GM20431 (cell line): ENCODE data around the gene PDXK.
"Not testable (repeated sequence)": the region's sequence is repeated elsewhere in the genome, so short reads cannot be mapped to it uniquely, and the experiment has no call there.

Source experiments
- in situ Hi-C: fragments of 300-500 bp; cut with MseI, MboI; formaldehyde crosslinking; loops from one replicate; pipeline ENCODE4 v1.15.0; 2020; ENCODE audit warnings: low sequenced_read_pairs; ENCODE audit not compliant: unreplicated experiment

Gene PDXK

DNA sequence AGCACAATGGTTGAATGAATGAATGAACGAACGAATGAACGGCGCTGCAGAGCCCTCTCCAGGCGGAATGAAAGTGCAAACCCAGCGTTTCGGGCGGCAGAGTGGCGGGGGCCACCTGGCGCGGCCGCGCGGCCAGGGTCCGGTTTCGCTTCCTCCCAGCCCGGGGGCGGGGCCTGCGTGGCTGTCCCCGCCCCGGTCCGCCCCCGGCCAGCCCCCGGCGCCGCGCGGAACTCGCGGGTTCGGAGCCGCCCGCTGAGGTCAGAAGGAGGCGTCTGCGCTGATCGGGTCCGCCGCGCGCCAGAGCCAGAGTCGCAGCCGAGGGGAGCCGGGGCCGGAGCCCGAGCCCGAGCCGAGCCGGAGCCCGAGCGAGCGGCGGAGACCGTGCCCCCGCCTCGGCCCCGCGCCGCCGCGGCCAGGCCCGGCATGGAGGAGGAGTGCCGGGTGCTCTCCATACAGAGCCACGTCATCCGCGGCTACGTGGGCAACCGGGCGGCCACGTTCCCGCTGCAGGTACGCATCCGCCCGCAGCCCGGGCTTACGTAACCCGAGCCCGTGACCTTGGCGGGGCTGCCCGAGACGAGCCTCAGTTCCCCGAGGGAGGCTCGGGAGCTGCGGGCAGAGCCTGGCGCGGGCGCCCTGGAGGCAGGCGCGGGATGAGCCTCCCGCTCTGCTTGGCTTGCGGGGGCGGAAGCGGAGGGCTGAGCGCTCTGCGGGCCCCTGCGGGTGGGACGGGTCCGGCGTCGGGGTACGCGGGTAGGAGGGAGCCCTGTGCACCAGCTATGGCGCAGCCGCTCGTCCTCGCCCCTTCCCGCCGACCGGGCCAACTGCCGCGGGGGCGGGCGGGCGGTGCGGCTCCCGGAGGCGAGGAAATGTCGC, at the start of gene PDXK:
TSS of gene PDXK (plus strand) at position 258 of the 876 bp plus-strand sequence. CDS start at position 424, 166 bp downstream.
- in situ Hi-C loops = no loop called here

DNA sequence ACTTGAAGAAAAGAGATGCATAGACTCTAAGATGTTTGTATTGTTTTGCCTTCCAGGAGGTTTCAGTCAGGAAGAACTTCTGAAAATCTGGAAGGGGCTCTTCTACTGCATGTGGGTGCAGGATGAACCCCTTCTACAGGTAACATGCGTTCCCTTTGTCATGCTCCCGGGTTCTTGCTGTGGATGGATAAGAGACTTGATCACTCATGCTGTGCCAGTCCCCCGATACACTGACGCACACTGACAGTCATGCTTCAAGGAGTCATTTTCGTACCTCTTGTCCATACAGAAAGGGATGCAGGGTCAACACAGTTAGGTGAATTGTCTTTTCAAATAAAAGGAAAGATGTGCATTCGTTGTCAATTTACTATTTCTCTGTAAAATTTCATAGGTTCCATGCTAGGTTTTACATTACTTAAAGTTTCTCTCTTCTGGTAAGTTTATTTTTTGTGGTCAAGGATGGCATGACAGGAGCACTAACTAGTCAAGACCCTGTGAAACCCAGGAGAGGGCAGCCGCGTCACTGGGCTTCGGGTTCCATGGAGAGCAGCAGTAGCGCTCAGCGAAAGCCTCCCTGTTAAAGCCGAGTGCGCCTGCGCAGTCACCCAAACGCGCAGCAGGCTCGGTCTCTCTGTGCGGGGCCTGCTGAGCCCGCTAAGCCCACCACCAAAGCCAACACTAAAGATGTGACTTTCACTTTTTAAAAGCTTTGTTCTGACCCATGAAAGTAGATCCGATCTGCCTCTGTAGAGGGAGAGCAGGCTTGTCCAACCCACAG, 48.9 kb upstream of the PDXK start:
- in situ Hi-C loops = no loop called here

DNA sequence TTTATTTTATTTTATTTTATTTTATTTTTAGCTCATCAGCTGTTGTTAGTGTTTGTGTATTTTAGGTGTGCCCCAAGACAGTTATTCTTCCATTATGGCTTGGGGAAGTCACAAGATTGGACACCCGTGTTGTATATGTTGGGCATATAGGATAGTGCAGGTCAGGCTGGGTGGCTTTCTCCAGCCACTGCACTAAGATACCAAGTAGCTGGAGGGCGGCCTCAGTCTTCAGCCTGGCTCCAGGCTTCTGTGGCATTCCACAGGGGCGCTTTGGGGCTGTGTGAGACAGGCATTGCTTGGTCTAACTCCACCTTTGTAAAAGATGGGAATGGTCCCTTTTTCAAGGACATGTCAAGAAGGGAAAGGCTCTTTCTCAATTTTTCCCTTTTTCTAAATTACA, 43.1 kb upstream of the PDXK start:
- in situ Hi-C loops = no loop called here

- in situ Hi-C loops = no loop called here
These were observed 42.5 kb upstream of the PDXK start for GRCh38 chr21:43676391-43676790.

- in situ Hi-C loops = no loop called here
These were observed 39.0 kb upstream of the PDXK start for GRCh38 chr21:43679951-43680350.

DNA sequence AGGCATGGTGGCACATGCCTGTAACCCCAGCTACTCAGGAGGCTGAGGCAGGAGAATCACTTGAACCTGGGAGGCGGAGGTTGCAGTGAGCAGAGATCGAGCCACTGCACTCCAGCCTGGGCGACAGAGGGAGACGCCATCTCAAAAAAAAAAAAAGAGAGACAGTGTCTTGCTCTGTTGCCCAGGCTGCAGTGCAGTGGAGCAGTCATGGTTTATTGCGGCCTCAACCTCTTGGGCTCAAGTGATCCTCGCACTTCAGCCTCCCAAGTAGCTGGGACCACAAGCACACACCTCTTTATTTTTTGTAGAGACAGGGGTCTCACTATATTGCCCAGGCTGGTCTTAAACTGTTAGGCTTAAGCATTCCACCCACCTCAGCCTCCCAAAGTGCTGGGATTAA, 38.5 kb upstream of the PDXK start:
- in situ Hi-C loops = not testable (repeated sequence)

DNA sequence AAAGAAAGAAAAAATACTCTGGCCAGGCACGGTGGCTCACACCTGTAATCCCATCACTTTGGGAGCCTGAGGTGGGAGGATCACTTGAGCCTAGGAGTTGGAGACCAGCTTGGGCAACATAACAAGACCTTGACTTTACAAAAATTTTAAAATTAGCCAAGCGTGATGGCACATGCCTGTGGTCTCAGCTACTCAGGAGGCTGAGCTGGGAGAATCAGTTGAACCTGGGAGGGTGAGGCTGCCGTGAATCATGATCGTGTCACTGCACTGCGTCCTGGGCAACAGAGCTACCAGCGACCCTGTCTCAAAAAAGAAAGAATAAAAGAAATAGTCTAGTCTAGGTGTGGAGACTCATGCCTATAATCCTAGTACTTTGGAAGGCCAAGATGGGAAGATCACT, 37.3 kb upstream of the PDXK start:
- in situ Hi-C loops = no loop called here

DNA sequence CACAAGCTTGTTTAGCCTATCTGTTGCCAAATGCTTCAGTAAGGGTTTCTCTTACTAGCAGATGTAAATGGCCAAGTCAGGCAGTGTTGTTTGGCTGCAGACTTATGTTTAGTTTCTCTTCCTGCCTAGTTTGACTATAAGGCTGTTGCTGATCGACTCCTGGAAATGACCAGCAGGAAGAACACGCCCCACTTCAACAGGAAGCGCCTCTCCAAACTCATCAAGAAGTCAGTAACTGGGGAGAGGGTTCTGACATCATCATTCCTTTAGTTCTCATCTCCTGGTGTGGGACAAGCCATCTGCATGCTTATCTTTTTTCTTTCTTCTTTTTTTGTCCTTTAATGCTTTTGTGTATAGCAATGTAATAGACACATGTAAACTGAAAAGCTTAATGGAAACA, 34.5 kb upstream of the PDXK start:
- in situ Hi-C loops = no loop called here

DNA sequence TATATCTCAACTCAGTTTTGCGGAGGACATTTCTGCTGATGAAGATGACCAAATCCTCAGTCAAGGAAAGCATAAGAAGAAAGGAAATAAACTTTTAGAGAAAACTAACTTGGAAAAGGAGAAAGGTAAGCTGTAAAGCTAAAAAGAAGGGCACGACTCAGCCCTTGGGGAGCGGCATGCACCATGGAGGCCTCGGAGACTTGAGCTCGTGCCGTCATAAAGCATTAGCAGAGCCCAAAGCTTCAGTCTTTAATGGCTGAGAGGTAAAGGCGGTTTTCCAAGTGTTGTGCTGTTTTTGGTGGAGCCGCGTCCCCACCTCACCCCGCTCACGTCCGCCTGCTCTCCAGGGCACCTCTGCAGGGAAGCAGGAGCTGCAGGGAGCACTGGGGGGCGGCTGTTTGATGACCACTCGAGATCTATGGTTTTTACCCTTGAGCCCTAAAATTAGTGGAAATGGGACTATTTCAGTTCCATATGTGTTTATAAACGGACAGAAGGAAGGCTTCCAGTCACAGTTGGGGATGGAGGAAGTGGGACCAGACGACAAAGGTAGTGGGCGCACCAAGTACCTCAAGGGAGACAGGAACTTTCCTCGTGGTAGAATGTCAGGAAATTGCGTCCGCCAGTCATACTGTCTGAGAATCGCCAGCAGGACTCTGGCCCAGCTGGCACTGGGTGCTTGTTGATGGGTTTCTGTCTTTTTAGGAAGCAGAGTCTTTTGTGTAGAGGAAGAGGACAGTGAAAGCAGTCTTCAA, 31.9 kb upstream of the PDXK start:
- in situ Hi-C loops = no loop called here

GRCh38 chr21:43687566-43688399, 31.1 kb upstream of the PDXK start:
- in situ Hi-C loops = no loop called here

- in situ Hi-C loops = no loop called here
These were observed 30.0 kb upstream of the PDXK start for GRCh38 chr21:43688906-43689305.

DNA sequence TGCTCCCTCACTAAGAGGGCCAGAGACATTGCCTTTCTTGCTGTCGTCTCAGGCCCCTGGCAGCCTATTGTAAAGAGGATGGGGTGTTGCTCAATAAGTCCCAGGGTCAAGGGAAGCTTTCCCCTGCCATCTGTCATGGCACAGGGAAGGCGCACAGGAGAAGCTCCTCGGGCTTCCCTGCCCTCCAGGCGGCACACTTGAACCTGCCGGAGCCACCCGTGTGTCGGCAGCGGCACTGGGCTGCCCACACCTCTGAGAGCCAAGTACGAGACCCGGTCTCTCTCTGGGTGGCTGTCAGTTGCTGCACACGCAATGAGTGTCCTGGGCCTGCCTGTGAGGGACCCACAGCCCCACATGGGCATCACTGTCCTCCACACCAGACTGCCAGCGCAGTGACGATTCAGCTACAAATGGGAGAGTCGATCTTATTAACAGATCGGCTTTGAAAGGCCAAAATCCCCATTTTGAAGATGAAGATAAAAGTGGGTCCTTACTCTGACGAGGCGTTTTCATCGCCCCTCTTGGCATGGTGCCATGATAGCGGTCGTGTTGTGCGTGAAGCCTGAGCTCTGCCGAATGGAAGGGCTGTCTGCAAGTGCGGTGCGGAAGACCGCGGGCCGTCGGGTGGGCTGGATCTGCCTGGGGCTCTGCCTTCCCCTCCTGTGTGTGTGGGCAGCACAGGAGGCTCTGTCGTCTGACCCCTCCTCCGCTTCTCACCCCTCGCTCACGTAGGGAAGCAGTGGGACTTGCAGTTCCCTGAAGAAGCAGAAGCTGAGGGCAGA, 29.2 kb upstream of the PDXK start:
- in situ Hi-C loops = no loop called here

DNA sequence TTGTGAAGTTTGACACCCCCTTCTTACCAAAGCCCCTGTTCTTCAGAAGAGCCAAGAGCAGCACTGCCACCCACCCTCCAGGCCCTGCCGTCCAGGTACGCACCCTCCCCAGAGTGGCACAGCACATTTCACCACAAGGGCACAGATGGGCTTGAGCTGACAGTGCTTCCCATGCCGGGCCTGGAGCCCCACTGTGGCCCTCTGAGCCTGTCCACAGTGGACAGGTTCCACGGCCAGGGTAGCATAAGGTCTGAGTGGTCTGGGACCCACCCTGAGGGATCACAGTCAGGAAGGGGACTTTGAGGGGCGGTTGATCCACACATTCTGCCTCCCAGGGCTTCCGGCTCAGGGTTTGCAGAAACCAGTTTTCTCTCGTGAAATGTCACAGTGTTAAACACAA, 28.6 kb upstream of the PDXK start:
- in situ Hi-C loops = no loop called here

DNA sequence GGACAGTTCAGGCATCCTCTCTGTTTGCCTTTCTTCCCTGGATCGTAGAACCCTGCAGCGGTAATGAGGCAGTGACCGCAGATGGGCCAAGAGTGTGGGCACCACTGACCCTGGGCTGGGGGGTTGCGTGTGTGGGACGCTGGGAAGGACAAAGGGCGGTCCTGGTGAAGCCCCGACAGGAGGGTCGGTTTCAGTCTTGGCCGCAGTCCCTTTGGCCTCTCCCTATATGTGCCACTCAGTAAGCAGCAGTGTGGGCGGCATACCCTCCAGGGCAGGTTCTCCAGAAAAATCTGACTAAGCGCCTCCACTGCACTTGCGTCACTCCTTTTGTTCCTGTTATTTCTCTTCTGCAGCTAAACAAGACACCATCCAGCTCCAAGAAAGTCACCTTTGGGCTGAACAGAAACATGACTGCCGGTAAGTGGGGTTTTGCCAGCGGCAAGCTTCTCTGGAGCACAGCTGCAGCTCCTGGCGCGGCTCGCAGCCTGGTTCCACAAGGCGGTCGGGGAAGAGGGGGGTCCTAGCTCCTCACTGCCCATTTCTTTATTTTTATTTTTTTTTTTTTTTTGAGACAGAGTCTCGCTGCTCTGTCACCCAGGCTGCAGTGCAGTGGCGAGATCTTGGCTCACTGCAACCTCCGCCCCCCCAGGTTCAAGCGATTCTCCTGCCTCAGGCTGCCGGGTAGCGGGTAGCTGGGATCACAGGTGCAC, 27.7 kb upstream of the PDXK start:
- in situ Hi-C loops = no loop called here

GRCh38 chr21:43691801-43692200, 27.1 kb upstream of the PDXK start:
- in situ Hi-C loops = no loop called here

DNA sequence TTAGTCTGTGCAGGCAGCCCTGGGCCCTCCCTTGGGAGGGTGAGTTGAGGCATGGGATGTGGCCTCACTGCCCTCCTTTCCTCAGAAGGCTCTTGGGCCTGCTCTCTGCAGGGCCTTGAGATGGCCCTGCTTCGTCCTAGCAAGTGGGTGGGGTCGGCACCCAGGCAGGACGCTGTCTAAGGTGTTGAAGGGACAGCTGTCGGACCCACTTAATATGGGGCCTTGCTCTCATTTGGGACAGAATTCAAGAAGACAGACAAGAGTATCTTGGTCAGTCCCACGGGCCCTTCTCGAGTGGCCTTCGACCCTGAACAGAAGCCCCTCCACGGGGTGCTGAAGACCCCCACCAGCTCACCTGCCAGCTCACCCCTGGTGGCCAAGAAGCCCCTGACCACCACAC, 26.0 kb upstream of the PDXK start:
- in situ Hi-C loops = no loop called here

- in situ Hi-C loops = no loop called here
These were observed 24.9 kb upstream of the PDXK start for GRCh38 chr21:43693981-43694380.

GRCh38 chr21:43694437-43695079, 24.4 kb upstream of the PDXK start:
- in situ Hi-C loops = no loop called here
